ENCODE results near the gene FARSB.
"Not testable (repeated sequence)": the region's sequence is repeated elsewhere in the genome, so short reads cannot be mapped to it uniquely, and the experiment has no call there.

FARSB gene

GRCh38 chr2:222604749-222605515 is 51.0 kb downstream of the FARSB start:
- DNase-seq (ENCODE audit: low read depth), result no peak

DNA sequence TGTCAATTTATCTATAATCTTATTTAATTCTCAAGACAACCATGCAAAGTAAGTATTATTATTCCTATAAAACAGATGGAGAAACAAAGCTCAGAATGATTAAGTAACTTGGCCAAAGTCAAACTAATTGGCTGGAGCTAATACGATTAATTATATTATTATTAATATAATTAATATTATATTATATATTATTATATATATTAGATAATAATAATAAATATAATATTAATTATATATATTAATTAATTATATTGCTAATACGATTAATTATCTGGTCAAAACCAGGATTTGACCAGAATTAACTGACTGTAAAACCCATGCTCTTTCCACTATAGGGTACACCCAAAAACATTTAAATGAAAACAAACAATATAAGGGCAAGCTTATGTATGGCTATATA is 52.4 kb downstream of the FARSB start:
- DNase-seq (ENCODE audit: low read depth), result no peak

DNA sequence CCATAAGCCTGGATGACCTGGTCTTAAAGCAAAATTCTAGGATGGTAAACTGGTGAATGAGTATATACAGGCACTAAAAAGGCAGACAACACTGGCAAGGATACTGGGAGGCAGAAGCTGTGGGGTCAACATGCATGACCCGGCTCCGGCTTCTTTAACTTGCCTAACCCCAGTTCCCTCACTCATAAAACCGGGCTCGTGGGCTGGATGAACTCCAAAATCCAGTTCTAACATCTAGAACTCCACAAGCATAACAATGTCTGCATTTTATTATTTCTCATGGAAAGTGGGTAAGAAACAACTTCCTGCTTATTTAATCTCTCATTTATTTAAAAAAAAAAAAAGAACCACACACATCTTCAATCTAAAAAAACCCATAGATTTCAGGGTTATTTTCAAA is 57.3 kb downstream of the FARSB start:
- DNase-seq (ENCODE audit: low read depth), result no peak

- no peak for DNase-seq (ENCODE audit: low read depth)
Observed at GRCh38 chr2:222595581-222595980, 60.3 kb downstream of the FARSB start.

GRCh38 chr2:222594679-222595078 is 61.2 kb downstream of the FARSB start:
- no peak for DNase-seq (ENCODE audit: low read depth)

DNA sequence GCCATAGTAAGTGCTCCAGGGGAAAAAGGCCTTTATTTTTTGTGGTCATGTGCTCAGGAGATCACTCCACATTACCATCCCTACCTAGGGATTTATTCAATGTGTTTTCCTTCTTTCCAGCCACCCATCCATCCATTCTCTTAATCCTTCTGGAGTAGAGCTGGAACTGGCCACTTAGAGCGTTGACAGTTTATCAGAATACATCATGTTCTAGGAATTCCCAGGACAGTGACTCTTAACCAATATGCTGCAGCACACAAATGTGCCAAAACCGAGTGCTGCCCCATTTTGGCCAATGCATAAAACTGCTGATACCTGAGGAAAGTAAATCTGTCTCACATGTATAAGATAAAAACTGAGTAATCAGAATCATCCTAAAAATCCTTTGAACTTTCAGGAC is 63.7 kb downstream of the FARSB start:
- no peak for DNase-seq (ENCODE audit: low read depth)

DNA sequence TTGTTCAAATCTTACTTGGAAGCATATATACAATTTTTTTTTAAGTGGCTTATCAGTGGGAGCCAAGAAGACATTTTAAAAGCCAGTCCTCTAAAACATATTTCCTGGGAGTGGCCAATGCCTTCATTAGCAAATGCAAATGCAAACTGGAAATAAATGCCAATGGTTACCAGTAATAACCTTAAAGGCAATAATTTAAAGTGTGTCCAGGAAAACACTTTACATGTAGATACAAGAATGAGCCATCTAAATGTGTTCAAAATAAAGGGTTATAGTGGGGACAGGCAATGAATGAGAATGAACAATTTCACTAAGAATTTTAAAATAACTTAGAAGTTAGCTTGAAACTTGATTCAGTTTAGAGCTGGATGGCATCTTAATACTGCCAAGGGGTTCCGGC is 64.2 kb downstream of the FARSB start:
- DNase-seq (ENCODE audit: low read depth), result no peak

DNA sequence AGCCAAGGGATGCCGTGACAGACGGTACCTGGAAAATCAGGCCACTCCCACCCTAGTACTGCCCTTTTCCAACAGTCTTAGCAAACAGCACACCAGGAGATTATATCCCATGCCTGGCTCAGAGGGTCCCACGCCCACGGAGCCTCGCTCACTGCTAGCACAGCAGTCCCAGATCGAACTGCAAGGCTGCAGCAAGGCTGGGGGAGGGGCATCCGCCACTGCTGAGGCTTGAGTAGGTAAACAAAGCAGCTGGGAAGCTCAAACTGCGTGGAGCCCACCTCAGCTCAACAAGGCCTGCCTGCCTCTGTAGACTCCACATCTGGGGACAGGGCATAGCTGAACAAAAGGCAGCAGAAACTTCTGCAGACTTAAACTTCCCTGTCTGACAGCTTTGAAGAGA is 71.3 kb downstream of the FARSB start:
- DNase-seq (ENCODE audit: low read depth), result not testable (repeated sequence)

DNA sequence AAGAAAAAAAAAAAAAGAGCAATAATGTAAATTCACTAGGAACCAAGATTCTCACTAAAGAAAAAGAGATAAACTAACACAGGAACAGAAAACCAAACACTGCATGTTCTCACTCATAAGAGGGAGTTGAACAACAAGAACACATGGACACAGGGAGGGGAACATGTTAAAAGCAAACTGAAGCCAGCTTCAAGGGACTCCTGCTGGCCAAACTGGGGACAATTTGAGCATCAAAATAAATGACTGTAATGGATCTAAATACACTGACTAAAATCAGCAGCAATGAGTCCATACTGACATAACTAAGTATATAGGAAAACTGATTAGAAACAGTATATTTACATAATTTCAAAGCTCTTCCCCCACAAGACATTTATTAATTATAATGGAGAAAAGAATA is 73.0 kb downstream of the FARSB start:
- DNase-seq (ENCODE audit: low read depth), result no peak

GRCh38 chr2:222577341-222577740 is 78.6 kb downstream of the FARSB start:
- no peak for DNase-seq (ENCODE audit: low read depth)

GRCh38 chr2:222576171-222577081 is 79.5 kb downstream of the FARSB start:
- no peak for DNase-seq (ENCODE audit: low read depth)

GRCh38 chr2:222575618-222576017 is 80.3 kb downstream of the FARSB start:
- DNase-seq (ENCODE audit: low read depth), result no peak

GRCh38 chr2:222572751-222573174 is 83.1 kb downstream of the FARSB start:
- DNase-seq (ENCODE audit: low read depth), result no peak

- no peak for DNase-seq (ENCODE audit: low read depth)
Observed at GRCh38 chr2:222572264-222572721, 83.6 kb downstream of the FARSB start.

DNA sequence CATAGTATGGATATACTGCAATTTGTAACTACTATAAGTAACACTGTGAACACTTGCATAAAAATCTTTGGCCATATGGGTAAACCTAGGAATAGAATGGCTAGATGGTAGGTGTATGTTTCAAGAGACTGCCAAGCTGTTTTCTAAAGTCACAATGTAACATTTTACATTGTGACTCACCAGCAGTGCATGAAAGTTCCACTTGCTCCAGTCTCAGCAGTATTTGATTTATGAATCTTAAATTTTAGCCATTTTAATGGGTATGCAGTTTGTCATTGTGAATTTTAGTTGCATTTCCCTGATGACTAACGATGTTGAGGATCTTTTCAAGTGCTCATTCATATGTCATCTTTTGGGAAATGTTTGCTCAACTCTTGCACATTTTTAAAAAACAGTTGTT is 86.1 kb downstream of the FARSB start:
- no peak for DNase-seq (ENCODE audit: low read depth)

DNA sequence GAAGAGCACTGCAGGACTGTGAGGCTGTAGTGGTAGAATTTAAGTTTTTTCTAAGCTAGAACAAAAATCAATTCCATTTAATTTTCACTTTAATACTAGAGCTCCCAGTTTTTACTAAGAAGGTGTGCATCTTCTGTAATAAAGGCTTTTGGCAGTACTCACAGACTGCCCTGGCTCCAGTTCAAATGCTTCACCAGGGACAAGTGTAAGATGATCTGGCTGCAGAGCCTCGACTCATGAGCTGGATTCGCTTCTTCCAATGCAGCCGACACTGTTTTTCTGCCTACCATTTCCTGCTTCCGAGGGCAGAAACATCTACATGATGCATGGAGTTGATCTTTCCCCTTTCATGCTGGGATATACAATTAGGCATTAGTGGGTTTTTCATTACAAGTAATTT is 87.0 kb downstream of the FARSB start:
- DNase-seq (ENCODE audit: low read depth), result no peak

DNA sequence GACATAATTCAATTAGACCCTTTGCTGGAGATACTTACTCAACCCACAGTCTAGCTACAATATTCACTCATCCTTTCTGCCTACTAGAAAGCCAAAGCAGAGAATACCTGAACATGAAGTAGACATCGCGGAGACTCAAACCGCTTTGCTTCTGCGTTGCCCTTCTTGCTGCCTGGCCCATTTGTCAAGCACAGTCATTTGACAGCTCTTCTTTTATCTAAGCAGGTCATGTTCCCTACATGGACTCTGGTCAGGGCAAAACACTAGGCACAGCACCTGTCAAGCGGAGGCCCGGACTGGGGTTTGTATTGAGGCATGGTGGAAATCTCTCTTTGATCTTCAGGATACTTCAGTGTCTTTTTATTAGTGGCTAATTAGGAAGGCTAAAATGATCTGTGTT is 89.7 kb downstream of the FARSB start:
- DNase-seq (ENCODE audit: low read depth), result no peak

- DNase-seq (ENCODE audit: low read depth), result no peak
Observed at GRCh38 chr2:222563936-222564335, 92.0 kb downstream of the FARSB start.

DNA sequence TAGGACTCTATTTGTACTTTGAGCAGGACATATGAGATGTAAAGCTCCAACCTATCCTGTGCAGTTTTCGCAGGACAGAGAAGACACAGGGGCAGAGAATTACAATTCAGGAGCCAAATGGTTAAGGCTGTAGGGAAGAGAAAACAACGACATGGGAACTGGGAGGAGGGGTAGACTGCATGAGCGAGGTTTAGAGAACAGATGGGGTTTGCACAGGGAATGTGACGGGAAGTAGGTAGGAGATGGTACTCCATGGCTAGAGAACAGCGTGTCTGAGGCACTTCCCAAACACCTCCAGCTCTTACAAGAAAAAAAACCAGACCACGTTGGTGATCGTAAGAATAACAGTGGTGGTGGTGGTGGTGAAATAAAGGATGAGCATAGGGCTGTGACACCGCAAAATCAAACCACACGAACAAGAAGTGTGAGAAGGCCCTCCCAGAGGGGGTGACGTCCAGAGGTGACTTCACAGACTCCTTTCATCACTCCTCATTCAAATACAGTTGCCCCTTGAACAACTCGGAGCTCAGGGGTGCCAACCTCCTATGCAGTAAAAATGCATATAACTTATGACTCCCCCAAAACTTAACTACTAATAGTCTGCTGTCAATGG is 92.7 kb downstream of the FARSB start:
- DNase-seq (ENCODE audit: low read depth), result no peak

DNA sequence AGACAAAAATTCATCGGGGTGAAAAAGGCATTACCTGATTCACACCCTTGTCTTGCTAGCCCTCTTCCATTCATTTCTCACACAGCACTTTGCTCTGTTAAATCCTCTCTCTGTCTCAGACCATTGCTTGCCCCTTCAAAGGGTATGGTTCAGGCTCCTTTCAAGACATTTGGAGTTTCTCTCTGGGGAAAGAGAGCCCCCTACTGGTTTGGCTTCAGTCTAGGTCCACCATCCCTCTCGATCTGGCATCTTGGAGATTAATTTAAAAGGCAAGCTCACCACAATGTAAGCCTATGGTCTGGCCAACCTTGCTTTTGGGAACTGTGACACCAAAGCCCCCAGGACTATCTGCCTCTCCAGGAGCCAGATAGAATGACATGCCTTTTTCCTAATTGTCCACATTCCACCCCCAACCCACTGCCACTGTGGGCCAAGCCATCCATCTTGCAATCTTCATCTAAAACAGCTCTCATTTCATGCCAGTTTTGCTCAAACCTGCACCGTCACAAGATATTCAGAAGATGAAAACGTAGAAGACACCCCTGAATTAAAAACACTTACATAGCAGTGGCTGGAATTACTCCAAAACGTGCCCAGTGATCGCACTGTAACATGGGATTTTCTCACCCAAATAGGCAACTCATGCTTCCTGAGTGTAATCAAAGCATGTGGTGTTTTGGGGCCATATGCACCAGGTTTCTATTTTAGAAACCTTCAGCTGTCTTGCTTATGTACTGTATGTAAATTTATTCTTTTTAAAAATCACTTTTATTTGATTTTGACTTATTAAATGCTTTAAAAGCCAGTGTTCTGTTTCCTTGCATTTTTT is 93.9 kb downstream of the FARSB start:
- DNase-seq (ENCODE audit: low read depth), result no peak

GRCh38 chr2:222561151-222561550 is 94.7 kb downstream of the FARSB start:
- no peak for DNase-seq (ENCODE audit: low read depth)

- no peak for DNase-seq (ENCODE audit: low read depth)
Observed at GRCh38 chr2:222554517-222554916, 101.4 kb downstream of the FARSB start.
